HEK293T (cell line): ENCODE data around the gene MAPK8IP3.

Experiments used
- CTCF ChIA-PET: fragments of 350-600 bp; formaldehyde crosslinking; extraction: SDS; loops from one replicate; lab custom pipeline; 2021; ENCODE audit warnings: antibody characterized with exemption, inconsistent platforms; lab: Yijun Ruan, JAX
- POLR2A ChIA-PET: fragments of 350-600 bp; formaldehyde crosslinking; extraction: SDS; loops from one replicate; lab custom pipeline; 2020; ENCODE audit warnings: antibody characterized with exemption, inconsistent platforms; lab: Yijun Ruan, JAX
- DNase-seq: peaks from one replicate; pipeline ENCODE4 v3.0.0; 2012; ENCODE audit warnings: mixed read lengths; ENCODE audit errors: extremely low spot score
- ARNT ChIP-seq: fragments of 450-650 bp; IDR thresholded peaks from 2 replicates; pipeline ENCODE4 v1.6.1; 2017; ENCODE audit warnings: mild to moderate bottlenecking
- BHLHE40 ChIP-seq: fragments of 450-650 bp; IDR thresholded peaks from 2 replicates; pipeline ENCODE4 v1.6.1; 2016; ENCODE audit warnings: mild to moderate bottlenecking, moderate library complexity, borderline replicate concordance
- CTBP1 ChIP-seq: fragments of 450-650 bp; IDR thresholded peaks from 2 replicates; pipeline ENCODE4 v1.6.1; 2016; ENCODE audit warnings: borderline replicate concordance
- ELF4 ChIP-seq: fragments of 450-650 bp; IDR thresholded peaks from 2 replicates; pipeline ENCODE4 v1.6.1; 2017; ENCODE audit warnings: antibody characterized with exemption
- FOXA1 ChIP-seq: fragments of 450-650 bp; IDR thresholded peaks from 2 replicates; pipeline ENCODE4 v1.6.1; 2016; ENCODE audit warnings: mild to moderate bottlenecking
- FOXK2 ChIP-seq: fragments of 450-650 bp; IDR thresholded peaks from 2 replicates; pipeline ENCODE4 v1.6.1; 2016; ENCODE audit warnings: mild to moderate bottlenecking
- FOXM1 ChIP-seq: fragments of 450-650 bp; IDR thresholded peaks from 2 replicates; pipeline ENCODE4 v1.6.1; 2017; ENCODE audit warnings: mild to moderate bottlenecking, borderline replicate concordance
- HDGF ChIP-seq: fragments of 450-650 bp; IDR thresholded peaks from 2 replicates; pipeline ENCODE4 v1.6.1; 2017; ENCODE audit warnings: antibody characterized with exemption, borderline replicate concordance
- L3MBTL2 ChIP-seq: fragments of 450-650 bp; conservative IDR thresholded peaks from 2 replicates; pipeline ENCODE4 v1.6.1; 2016; ENCODE audit warnings: mild to moderate bottlenecking
- LEF1 ChIP-seq: fragments of 450-650 bp; IDR thresholded peaks from 2 replicates; pipeline ENCODE4 v1.6.1; 2017; ENCODE audit warnings: mild to moderate bottlenecking, borderline replicate concordance
- NFRKB ChIP-seq: fragments of 450-650 bp; IDR thresholded peaks from 2 replicates; pipeline ENCODE4 v1.6.1; 2016; ENCODE audit warnings: mild to moderate bottlenecking, moderate library complexity
- PKNOX1 ChIP-seq: fragments of 450-650 bp; IDR thresholded peaks from 2 replicates; pipeline ENCODE4 v1.6.1; 2016
- SP1 ChIP-seq: fragments of 450-650 bp; IDR thresholded peaks from 2 replicates; pipeline ENCODE4 v1.6.1; 2017
- SUZ12 ChIP-seq: fragments of 450-650 bp; IDR thresholded peaks from 2 replicates; pipeline ENCODE4 v1.6.1; 2016; ENCODE audit warnings: mild to moderate bottlenecking
- TARDBP ChIP-seq: fragments of 450-650 bp; IDR thresholded peaks from 2 replicates; pipeline ENCODE4 v1.6.1; 2016
- ZNF384 ChIP-seq: fragments of 450-650 bp; IDR thresholded peaks from 2 replicates; pipeline ENCODE4 v1.6.1; 2016

MAPK8IP3 gene

GRCh38 chr16:1778200-1779179 lies 72.5 kb downstream of the MAPK8IP3 start:
- ChIA-PET CTCF (no interaction called here), POLR2A (interaction anchor here (1.3 to 2.1 kb wide), 3 partner anchors 49 to 193 kb away, joined by 4 to 6 read pairs (median 5); partner anchors contain the start of genes FAHD1, HAGH, MAPK8IP3 and TBL3)
- no peak for DNase-seq
- TF ChIP-seq PKNOX1 = peak; percentile 20; the same call in 1 of the 2 replicates
- no peak for TF ChIP-seq ZNF384

GRCh38 chr16:1779234-1779701 lies 73.3 kb downstream of the MAPK8IP3 start:
- ChIA-PET CTCF (no interaction called here), POLR2A (interaction anchor here (1.3 to 1.5 kb wide), 2 partner anchors 14 to 192 kb away, joined by 3 to 4 read pairs; partner anchors contain the start of gene TBL3)
- no peak for DNase-seq
- TF ChIP-seq BHLHE40 (no peak), FOXA1 (no peak), FOXK2 (no peak), SP1 (no peak), SUZ12 (no peak), LEF1 (no peak), HDGF (no peak), NFRKB (no peak), CTBP1 (no peak)

GRCh38 chr16:1779741-1780676 lies 74.0 kb downstream of the MAPK8IP3 start:
- no peak for DNase-seq
- CTCF ChIA-PET = no interaction called here
- TF ChIP-seq L3MBTL2 (no peak), SUZ12 (no peak), CTBP1 (no peak), ARNT (no peak), FOXA1 (no peak), HDGF (no peak), BHLHE40 (no peak), ZNF384 (no peak), FOXM1 (no peak), PKNOX1 (no peak), LEF1 (no peak), TARDBP (no peak), SP1 (no peak), ELF4 (no peak), FOXK2 (no peak), NFRKB (no peak)
- POLR2A ChIA-PET = interaction anchor here (1.5 to 3.3 kb wide), 2 partner anchors 8 to 13 kb away, joined by 3 to 71 read pairs; partner anchors contain the start of genes EME2, MRPS34 and NME3

- TF ChIP-seq PKNOX1 (no peak), CTBP1 (no peak), BHLHE40 (no peak), LEF1 (no peak), SP1 (no peak), ZNF384 (no peak), ELF4 (no peak), FOXM1 (no peak), ARNT (no peak)
- CTCF ChIA-PET = no interaction called here
- POLR2A ChIA-PET = interaction anchor here (1.5 to 3.3 kb wide), 3 partner anchors 8 to 75 kb away, joined by 3 to 71 read pairs (median 11); partner anchors contain the start of genes EME2, MAPK8IP3, MRPS34 and NME3
- no peak for DNase-seq
Measured at GRCh38 chr16:1780677-1781072, 74.7 kb downstream of the MAPK8IP3 start.

- no peak for DNase-seq
- POLR2A ChIA-PET = interaction anchor here (2.3 to 3.3 kb wide), 2 partner anchors 9 to 75 kb away, joined by 11 to 71 read pairs; partner anchors contain the start of genes EME2, MAPK8IP3, MRPS34 and NME3
- TF ChIP-seq L3MBTL2 (no peak), TARDBP (no peak), CTBP1 (no peak), PKNOX1 (no peak), FOXK2 (no peak), FOXM1 (no peak), NFRKB (no peak), ARNT (no peak), FOXA1 (no peak), BHLHE40 (no peak), LEF1 (no peak), SP1 (no peak), HDGF (no peak), SUZ12 (no peak), ZNF384 (no peak), ELF4 (no peak)
- CTCF ChIA-PET = no interaction called here
Measured at GRCh38 chr16:1781254-1781653, 75.3 kb downstream of the MAPK8IP3 start.
